Activated gamma-delta T cell (primary cell): ENCODE results near the gene MFAP4.

Source experiments
- DNase-seq: peaks from one replicate; lab custom pipeline; 2025; lab: John Stamatoyannopoulos, UW
- total RNA-seq, 2 donors: gene quantifications; one replicate each; lab custom pipeline; 2026; lab: John Stamatoyannopoulos, UW

MFAP4 gene, protein sequence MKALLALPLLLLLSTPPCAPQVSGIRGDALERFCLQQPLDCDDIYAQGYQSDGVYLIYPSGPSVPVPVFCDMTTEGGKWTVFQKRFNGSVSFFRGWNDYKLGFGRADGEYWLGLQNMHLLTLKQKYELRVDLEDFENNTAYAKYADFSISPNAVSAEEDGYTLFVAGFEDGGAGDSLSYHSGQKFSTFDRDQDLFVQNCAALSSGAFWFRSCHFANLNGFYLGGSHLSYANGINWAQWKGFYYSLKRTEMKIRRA
- 0 reads per million in 2 donors for total RNA-seq

DNA sequence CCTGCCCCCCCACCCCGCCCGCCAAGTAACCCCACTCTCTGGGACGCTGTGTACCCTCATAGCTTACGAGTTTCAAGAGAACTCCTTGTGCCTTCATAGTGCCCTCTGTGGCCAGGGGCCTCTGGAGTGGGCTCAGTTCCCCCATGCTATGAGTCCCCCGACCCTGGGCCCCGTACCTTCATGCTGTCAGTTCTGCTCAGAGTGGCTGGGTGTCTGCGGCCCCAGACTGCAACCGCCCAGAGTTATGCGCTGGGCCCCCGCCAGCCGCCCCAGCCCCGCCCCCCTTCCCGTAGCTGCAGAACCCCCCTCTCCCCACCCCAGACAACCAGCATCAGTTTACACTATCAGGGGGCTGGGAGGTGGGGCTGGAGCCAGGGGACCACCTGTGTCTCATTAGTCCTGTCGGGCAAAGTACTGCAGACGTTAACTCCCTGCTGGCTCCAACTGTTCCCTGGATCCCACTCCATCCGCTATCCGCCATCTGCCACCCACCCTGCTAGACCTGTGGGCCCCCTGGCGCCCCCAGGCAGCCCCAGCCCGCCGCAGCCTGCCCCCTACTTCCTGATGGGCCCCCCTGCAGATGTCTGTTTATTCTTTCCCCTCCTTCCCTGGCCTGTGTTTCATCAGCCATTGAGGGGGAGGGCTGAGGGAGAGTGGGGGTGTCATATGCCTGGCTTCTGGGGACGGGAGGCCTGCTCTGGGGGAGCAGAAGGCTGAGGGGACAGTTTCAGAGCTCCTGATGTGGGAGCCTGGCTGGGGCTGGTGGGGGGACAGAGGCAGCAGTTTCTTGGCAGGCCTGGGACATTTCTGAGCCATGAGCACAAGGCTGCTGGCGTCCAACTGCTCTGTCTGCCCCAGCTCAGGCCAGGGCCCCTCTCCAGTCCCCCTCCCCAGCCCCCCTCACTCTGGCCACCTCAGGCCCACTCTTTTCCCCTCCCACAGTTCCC is at the start of gene MFAP4:
MFAP4 (minus strand) TSS at position 217 of the 947 bp plus-strand sequence; CDS start at position 182, 35 bp downstream.
- DNase-seq: no peak

- no peak for DNase-seq
Measured at GRCh38 chr17:19433727-19434340, 46.8 kb upstream of the MFAP4 start.

GRCh38 chr17:19433255-19433654 is 46.3 kb upstream of the MFAP4 start:
- DNase-seq: no peak

GRCh38 chr17:19431691-19432090 is 44.7 kb upstream of the MFAP4 start:
- DNase-seq: no peak

DNA sequence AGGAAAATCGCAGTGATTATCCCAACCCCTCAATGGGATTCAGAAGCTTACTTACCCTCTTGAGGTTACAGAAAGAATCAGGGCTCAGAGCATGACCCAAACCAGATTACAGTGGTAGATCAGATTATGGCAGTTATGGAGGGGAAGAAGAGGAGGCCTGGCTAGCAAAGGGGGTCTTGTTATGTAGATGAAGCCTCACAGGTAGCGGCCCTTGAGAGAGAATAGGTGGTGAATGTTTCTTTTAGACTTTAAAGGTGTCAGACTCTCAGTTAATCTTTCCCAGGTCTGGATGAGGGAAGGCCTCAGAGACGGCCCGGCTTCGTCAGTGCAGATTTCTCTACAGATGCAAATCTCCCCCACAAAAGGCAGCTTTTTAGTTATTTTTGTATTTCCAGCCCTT is 39.6 kb upstream of the MFAP4 start:
- DNase-seq: no peak

- DNase-seq: no peak
Measured at GRCh38 chr17:19424934-19425868, 38.2 kb upstream of the MFAP4 start.

DNA sequence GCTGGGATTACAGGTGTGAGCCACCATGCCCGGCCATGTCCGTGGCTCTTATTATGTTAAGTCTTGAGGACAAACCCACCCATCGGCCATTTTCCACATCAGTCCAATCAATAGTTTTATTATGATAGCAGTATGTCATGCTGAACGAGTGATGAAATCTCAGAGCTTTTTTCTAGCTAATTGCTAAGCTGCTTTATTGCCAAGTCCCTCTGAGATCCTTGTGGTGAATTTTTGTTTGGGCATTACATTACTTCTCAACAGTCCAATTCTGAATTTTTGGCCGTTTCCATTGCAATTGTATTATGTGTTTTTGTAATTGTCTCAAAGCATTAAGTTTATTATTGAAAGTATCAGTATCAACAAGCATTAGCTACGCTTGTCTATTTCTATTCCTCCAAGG is 34.9 kb upstream of the MFAP4 start:
- no peak for DNase-seq

DNA sequence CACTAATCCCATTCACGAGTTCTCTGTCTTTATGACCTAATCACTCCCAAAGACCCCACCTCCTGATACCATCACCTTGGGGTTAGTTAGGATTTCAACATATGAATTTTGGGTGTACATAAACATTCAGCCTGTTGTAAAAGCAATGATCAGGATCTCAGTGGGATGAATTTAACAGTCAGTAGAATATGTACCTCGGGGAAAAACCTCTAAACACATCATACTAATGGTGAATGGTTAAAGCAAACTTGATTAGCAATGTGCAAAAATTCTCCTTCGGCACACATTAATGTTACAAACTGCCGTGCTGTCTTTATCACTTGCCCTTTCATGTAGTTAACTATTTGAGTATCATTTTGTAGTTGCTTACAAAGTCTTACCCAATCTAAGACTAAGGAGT is 34.2 kb upstream of the MFAP4 start:
- DNase-seq: no peak

DNA sequence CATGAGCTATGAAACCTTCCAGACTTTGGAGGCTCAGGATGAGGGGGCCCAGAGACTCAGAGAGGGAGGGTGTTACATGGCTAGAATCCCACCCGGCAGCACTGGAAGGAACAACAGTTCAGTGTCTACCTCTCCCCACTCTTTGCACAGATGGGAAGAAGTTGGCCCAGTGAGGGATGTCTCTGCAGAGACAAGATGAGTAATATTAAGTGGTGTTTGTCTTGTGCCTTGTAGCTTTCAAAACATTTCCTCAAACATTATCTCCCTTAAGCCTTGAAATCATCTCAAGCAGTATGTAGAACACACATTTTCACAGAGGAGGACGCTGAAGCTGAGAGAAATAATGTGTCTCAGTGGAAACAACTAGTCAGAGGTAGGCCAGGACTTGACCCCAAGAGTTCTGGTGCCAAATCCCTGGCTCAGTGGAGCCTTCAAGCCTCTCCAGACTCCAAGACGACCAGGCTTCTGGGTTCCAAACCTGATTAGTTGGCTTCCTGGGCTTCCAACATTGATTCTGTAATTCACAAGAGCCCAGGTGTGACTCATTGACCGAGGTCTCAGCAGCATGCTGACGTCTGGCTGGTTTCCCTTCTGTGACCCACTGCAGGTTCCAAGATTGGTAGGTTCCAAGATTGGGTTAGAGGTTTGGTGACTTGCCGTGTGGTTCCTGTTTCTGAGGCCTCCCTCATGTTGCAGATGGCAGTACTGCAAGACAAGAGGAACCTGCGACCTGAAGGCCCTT is 31.4 kb upstream of the MFAP4 start:
- DNase-seq: no peak

DNA sequence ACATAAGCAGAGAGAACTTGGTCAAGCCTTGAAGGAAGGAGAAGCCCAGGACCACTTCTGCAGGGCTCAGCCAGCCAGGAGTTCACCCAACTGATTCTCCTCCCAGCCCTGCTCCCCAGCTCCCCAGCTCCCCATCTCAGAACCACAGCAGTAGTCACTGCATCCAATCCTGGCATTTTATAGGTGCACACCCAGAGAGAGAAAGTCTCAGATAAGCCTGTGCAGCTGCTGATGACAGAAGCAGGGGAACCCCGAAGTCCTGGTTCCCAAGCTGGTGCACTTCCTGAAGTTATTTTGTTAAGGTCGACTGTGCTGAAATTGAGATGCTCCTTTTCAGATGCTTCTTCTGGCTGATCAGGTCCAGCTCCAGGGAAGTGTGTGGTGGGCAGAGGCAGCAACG is 30.6 kb upstream of the MFAP4 start:
- no peak for DNase-seq

- no peak for DNase-seq
Measured at GRCh38 chr17:19415806-19416775, 29.1 kb upstream of the MFAP4 start.

DNA sequence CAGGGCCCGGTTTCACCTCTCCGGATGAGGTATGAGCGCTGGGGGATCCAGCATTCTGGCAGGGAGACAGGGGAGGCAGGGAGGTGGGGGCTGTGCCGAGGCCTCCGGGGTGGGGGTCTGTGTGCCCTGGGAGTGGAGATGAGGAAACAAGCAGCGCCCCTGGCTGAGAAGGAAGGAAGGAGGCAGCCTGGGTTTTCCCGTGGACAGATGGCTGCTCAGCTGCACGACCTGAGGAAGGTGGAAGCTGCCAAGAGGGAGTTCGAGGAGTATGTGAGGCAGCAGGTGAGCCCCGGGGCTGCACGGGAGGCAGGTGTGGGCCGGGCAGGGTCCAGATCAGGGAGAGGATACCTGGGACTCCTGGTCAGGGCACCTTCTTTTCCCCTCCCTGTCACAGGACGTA is 28.3 kb upstream of the MFAP4 start:
- no peak for DNase-seq

GRCh38 chr17:19414396-19415280 is 27.6 kb upstream of the MFAP4 start:
- DNase-seq: no peak

DNA sequence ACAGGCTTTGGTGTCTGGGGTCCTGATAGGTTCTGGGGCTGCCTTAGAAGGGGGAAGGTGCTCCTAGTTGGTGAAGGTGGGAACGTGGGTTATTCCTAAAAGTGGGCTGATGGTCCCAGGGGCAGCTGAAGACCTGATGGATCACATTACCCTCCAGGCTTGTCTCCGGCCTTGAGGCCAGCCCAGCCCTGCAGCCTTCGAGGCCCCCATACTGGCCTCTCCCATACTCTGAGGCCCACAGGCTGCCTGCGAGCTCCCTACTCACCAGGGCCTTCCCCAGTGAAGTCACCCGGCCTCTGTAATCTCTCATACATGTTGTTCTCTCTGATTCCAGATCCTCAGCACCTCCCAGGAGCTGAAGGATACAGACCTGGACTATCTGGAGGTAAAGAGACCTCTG is 26.8 kb upstream of the MFAP4 start:
- DNase-seq: no peak

DNA sequence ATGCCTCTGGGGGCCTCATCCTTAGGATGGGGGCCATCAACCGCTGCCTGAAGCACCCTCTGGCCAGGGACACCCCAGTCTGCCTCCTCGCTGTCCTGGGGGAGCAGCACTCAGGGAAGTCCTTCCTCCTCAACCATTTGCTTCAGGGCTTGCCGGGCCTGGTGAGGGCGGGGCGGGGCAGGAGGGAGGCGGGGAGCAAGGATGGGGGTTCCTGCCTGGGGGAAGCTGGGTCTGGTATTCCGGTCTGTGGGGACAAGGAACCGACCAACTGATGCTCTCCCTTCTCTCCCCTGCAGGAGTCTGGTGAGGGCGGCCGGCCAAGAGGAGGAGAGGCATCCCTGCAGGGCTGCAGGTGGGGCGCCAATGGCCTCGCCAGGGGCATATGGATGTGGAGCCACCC is 26.0 kb upstream of the MFAP4 start:
- DNase-seq: no peak

DNA sequence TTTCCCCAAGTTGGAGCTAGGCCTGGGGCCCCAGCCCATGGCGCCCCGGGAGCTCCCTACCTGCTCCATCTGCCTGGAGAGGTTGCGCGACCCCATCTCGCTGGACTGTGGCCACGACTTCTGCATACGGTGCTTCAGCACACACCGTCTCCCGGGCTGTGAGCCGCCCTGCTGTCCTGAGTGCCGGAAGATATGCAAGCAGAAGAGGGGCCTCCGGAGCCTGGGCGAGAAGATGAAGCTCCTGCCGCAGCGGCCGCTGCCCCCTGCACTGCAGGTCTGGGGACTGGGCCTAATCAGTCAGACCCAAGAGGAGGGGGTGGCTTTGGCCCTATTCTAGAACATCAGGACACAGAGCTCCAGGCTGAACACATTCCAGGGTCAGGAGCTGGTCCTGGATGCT is 25.5 kb upstream of the MFAP4 start:
- DNase-seq: no peak

GRCh38 chr17:19411631-19412030 is 24.6 kb upstream of the MFAP4 start:
- no peak for DNase-seq

DNA sequence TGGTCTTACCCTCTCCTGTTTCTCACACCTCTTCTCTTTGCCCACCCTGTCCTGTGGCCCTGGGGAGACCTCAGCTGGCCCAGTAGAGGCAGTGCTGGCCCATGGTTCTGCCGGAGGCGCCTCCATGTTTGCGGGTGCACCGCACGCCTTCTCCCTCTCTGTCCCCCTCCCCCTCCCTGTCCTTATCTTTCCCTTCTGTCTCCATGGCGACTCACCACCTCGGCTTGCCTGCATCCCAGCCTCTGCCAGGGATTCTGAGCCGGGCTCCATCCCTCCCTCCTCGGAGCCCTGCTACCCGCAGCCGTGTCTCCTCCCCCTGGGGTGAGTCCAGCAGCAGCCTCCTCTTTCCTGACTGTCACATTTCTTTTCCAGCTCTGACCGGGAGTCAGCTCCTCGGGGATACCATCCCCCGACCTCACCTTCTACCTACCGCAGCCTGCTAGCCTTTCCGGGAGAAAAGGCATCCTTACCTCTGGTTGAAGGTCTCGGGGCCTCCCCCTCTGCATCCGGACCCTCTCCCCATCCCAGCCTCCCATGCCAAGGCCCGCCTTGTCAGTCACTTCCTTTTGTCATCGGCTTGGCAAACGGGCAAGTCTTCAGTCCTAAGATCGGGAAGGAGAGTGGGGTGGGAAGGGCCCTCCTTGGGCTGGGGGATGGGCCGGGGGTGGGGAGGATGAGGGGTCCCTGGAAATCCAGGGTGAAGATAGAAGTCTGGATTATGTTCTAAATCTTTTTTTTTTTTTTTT is 24.1 kb upstream of the MFAP4 start, which contains the start of gene RNF112:
RNF112 (plus strand) TSS at position 358 of the 746 bp plus-strand sequence; CDS start at position 535, 177 bp downstream.
- DNase-seq: no peak
